ENCODE results near the gene ARHGAP15. TPM values are rescaled to one million over a fixed set of nuclear protein-coding genes. Genes with fewer than 3 reads are reported as not detected.

The ARHGAP15 gene
- total RNA-seq, 4 donors from 2014 or later = 7.9 to 32.5 (median 20.7) TPM

DNA sequence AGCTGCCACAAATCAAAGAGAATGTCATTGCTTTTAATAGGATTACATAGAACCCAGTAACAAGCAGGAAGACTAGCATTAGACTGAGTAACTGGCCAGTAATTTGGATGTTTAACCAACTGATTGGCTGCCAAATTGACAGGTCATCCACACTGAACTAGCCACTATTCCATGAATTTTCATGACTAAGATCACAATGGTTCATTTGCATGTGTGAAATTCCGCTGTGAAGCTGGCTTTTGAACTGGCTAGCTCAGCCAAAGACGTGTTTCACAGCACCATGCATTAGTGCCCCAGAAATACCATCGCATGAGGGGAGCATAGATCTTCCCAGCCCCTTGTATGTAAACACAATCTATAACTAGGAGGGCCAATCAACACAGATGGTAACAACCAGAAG is 649.8 kb downstream of the ARHGAP15 start:
- TF ChIP-seq, protein P1, sequence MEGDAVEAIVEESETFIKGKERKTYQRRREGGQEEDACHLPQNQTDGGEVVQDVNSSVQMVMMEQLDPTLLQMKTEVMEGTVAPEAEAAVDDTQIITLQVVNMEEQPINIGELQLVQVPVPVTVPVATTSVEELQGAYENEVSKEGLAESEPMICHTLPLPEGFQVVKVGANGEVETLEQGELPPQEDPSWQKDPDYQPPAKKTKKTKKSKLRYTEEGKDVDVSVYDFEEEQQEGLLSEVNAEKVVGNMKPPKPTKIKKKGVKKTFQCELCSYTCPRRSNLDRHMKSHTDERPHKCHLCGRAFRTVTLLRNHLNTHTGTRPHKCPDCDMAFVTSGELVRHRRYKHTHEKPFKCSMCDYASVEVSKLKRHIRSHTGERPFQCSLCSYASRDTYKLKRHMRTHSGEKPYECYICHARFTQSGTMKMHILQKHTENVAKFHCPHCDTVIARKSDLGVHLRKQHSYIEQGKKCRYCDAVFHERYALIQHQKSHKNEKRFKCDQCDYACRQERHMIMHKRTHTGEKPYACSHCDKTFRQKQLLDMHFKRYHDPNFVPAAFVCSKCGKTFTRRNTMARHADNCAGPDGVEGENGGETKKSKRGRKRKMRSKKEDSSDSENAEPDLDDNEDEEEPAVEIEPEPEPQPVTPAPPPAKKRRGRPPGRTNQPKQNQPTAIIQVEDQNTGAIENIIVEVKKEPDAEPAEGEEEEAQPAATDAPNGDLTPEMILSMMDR (IDR thresholded peaks at IDR 0.05; ENCODE audit: low read depth) = no peak

DNA sequence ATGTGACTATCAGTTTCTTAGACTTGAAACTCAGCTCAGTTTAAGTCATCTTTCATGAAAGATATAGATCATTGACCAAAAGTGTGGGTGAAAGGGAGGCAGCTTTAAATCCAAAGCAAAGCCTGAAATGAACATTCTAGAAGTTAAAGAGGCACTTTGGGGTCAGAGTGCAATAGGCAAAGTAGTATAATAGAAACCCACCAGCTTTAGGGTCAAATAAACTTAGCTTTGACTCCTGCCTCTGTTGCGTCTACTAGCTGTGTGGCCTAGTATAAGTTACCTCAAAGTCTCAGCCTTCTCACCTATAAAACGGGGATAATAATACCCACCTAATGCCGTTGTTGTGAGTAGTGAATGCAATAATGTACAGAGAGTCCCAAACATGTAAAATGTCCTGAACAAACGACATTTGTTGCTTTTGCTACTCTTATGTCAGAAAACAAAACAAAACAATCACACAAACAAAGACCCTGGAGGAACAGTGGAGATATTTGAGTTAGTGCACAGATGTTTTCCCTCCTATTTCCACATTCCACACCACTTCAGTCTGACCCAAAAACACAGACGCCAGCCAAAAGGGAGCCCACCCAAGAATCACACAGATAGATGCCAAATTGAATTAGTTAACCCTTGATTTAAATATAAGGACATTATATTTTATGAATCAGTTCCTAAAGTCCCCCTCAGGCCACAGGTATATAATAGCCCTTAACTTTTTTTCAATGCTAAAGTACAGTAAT is 657.0 kb downstream of the ARHGAP15 start:
- TF ChIP-seq, protein P1 (IDR thresholded peaks at IDR 0.05; ENCODE audit: low read depth) = no peak

DNA sequence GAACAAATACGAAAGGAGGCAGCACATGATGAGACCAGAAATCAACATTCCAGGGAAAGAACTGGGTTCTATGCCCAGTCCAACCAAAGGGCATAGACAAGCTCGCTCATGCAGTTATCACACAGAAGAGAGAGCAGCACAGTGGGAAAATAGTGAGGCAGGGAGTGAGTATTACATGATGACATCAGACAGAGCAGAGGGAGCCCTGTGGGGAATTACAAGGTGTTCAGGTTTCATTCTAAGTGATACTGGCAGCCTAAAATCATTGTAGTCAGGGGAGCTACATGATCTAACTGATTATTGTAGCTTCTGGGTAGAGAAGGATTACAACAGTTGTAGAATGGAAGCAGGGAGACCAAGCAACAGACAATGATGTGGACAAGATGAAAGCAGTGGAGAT is 658.5 kb downstream of the ARHGAP15 start:
- TF ChIP-seq, protein P1 (IDR thresholded peaks at IDR 0.05; ENCODE audit: low read depth) = no peak

DNA sequence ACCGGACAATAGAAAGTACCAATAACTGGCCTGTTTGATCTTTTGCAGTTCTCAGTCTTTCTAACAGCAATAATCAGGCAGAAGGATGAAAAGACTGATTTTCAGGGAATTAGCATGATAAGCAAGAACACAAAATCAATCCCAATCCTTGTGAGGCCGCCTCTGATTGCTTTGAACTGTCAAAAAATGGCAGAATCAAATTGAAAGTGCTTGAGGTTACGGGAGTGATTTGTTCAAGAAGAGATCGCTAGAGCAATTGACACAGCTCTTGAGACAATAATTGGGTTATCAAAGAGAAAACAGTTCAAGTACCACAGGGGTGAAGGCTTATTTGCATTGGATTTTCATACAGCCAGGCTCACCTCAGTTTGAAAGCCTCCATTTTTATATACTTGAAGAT is 663.4 kb downstream of the ARHGAP15 start:
- TF ChIP-seq, protein P1 (IDR thresholded peaks at IDR 0.05; ENCODE audit: low read depth) = no peak

DNA sequence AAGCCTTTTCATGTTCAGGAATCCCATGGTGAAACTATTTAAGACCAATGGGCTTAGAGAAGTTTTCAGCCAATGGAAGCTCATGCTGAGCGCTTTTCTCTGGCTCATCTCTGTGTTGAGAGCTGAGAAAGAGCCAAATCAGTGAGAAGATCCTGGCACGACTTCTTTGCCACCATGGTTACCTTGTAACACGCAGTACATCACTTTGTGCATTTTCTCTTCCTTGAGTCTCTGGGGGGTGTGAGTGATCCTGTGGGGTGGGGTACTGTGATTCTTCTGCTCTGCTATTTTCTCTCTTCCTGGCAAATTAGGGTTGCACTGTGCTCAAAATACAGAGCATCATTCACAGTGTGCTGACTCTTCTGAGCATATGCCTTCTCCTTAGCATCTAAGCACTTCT is 664.2 kb downstream of the ARHGAP15 start:
- TF ChIP-seq, protein P1 (IDR thresholded peaks at IDR 0.05; ENCODE audit: low read depth) = no peak

DNA sequence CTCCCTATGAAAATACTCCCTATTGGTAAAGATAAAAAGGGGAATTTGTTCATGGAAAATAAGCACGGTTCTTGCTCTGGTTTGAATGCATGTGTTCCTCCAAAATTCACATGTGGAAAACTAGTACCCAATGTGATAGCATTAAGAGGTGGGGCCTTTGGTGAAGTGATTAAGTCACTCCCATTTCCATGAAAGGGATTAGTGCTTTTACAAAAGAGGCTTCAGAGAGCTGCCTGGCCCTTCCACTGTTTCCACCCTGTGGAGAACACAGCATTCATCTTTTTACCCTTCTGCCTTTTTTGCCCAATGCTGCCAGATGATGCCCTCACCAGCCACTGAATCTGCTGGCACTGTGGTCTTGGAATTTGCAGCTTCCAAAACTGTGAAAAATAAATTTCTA is 666.8 kb downstream of the ARHGAP15 start:
- TF ChIP-seq, protein P1 (IDR thresholded peaks at IDR 0.05; ENCODE audit: low read depth) = no peak

DNA sequence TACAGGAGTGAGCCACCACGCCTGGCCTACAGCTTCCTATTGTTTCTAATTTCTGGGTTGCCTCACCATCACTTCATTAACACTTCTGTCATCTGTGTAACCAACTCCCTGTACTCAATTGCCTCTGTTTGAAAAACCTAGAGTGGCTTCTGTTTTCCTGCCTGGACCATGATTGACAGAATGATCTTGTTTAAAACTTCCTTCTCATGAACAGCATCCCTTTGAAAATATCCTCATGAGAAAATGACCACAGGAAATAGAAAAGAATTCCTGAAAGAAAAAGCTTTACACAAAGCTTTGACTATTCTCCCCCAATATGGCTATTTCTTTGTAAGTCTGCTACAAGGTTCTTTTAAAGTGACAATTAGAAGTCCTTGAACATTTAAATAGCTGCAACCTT is 672.3 kb downstream of the ARHGAP15 start:
- TF ChIP-seq, protein P1 (IDR thresholded peaks at IDR 0.05; ENCODE audit: low read depth) = no peak
